GM12874 (cell line): Measurements from ENCODE around the gene SEMA3A.

Experiments
- CTCF ChIP-seq: IDR thresholded peaks from 2 replicates; pipeline ENCODE4 v1.5.1; 2011; ENCODE audit warnings: low read depth, mild to moderate bottlenecking, control low read depth, low read length, moderate library complexity; ENCODE audit not compliant: insufficient read depth

Gene SEMA3A

GRCh38 chr7:84003191-84003590 is 191.4 kb downstream of the SEMA3A start:
- no peak for TF ChIP-seq CTCF

GRCh38 chr7:84002348-84002747 is 192.2 kb downstream of the SEMA3A start:
- no peak for TF ChIP-seq CTCF

- no peak for TF ChIP-seq CTCF
Observed at GRCh38 chr7:83996879-83997278, 197.7 kb downstream of the SEMA3A start.

- TF ChIP-seq CTCF = no peak
Observed at GRCh38 chr7:83987764-83988163, 206.8 kb downstream of the SEMA3A start.

- no peak for TF ChIP-seq CTCF
Observed at GRCh38 chr7:83985821-83986220, 208.8 kb downstream of the SEMA3A start.

GRCh38 chr7:83984591-83984990 is 210.0 kb downstream of the SEMA3A start:
- TF ChIP-seq CTCF = no peak

GRCh38 chr7:83984076-83984475 is 210.5 kb downstream of the SEMA3A start:
- TF ChIP-seq CTCF = no peak

GRCh38 chr7:83983606-83984005 is 211.0 kb downstream of the SEMA3A start:
- TF ChIP-seq CTCF = no peak
